H1 (cell line): ENCODE data around the gene RGS6. TPM values are rescaled to one million over a fixed set of nuclear protein-coding genes. Genes with fewer than 3 reads are reported as not detected.

Experiments
- CBX5 ChIP-seq: fragments of 300-800, 300-1000 bp; sonication (generic); IDR thresholded peaks from 2 replicates; pipeline ENCODE4 v1.7.1; 2016; ENCODE audit warnings: antibody characterized with exemption, low read length, low read depth
- CHD1 ChIP-seq: IDR thresholded peaks from 2 replicates; pipeline ENCODE4 v1.6.1; 2012; ENCODE audit warnings: low read depth, low read length, improper control_type of control experiment
- PHF8 ChIP-seq: fragments of 200-600 bp; sonication (generic); conservative IDR thresholded peaks from 2 replicates; pipeline ENCODE4 v1.7.1; 2012; ENCODE audit warnings: low read depth, mild to moderate bottlenecking, inconsistent platforms, low read length, moderate library complexity
- polyA plus RNA-seq, 7 experiments: library from polyadenylated mRNA; depleted of rRNA in 3 of 7; stranded (reverse) in 5 of 7; unstranded in 2 of 7; fragments of >200 nt in 5 of 7; fragments of 200-250 nt in 2 of 7; gene quantifications; 1 replicate in 5 of 7; 2 replicates in 1 of 7; 4 replicates in 1 of 7; pipeline versions ENCODE4 v1.2.1 to v1.2.3, GENCODE V29; 2011 to 2013; ENCODE audit warnings: missing spikeins in 2 of 7, mixed read lengths in 2 of 7
- total RNA-seq: library from RNA; stranded (reverse); fragmentation: NEBNext Ultra II Directional; extraction: Animal tissue kit (Norgen Biotek cat#: 25700); gene quantifications from 2 replicates; pipeline ENCODE4 v1.2.1, GENCODE V29; 2021
- TF ChIP-seq, protein P1 (sequence below): fragments of 300-600 bp; sonication (generic); IDR thresholded peaks from 2 replicates; pipeline ENCODE4 v1.7.1; 2012; ENCODE audit warnings: low read length, moderate library complexity, mild to moderate bottlenecking, inconsistent platforms; ENCODE audit not compliant: insufficient replicate concordance

The RGS6 gene
- total and polyA plus RNA-seq, 2 of the 8 experiments (the other 6 are each of a cell fraction or from before 2014, with no cell fraction given) = 0.26 to 1.1 TPM

DNA sequence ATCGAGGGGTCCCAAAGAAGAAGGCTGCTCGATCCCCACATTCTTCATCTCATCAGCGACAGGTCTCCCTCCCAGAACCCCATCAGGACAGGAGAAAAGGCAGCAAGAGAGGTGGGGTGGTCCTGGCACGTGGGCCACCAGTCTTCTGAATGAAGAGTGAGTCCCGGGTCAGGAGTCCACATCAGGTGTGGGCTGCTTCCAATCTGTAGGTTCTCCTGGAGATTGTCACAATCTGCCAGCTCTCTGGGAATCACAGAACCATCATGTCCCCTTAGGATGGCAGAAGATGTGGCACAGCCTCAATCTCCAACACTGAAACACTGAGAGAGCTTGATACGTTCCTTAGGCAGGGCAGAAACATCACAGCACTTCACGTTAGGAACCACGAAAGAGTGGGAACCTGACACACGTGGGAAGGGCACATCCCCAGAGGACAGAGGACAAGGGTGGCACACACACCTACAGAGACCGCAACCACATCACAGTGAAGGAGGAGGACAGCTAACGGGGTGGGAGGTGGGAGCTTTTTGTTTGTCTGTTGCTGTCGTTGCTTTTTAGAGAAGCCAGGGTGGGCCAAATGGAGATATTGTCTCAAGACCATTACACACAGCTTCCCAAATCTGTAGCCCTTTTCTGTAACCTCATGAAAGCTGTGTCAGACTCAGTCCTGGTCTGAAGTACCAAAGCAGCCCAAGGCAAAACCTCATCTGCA is 677.1 kb downstream of the RGS6 start (continued):
- TF ChIP-seq CHD1 (no peak), CBX5 (no peak), PHF8 (no peak)
- TF ChIP-seq, protein P1, sequence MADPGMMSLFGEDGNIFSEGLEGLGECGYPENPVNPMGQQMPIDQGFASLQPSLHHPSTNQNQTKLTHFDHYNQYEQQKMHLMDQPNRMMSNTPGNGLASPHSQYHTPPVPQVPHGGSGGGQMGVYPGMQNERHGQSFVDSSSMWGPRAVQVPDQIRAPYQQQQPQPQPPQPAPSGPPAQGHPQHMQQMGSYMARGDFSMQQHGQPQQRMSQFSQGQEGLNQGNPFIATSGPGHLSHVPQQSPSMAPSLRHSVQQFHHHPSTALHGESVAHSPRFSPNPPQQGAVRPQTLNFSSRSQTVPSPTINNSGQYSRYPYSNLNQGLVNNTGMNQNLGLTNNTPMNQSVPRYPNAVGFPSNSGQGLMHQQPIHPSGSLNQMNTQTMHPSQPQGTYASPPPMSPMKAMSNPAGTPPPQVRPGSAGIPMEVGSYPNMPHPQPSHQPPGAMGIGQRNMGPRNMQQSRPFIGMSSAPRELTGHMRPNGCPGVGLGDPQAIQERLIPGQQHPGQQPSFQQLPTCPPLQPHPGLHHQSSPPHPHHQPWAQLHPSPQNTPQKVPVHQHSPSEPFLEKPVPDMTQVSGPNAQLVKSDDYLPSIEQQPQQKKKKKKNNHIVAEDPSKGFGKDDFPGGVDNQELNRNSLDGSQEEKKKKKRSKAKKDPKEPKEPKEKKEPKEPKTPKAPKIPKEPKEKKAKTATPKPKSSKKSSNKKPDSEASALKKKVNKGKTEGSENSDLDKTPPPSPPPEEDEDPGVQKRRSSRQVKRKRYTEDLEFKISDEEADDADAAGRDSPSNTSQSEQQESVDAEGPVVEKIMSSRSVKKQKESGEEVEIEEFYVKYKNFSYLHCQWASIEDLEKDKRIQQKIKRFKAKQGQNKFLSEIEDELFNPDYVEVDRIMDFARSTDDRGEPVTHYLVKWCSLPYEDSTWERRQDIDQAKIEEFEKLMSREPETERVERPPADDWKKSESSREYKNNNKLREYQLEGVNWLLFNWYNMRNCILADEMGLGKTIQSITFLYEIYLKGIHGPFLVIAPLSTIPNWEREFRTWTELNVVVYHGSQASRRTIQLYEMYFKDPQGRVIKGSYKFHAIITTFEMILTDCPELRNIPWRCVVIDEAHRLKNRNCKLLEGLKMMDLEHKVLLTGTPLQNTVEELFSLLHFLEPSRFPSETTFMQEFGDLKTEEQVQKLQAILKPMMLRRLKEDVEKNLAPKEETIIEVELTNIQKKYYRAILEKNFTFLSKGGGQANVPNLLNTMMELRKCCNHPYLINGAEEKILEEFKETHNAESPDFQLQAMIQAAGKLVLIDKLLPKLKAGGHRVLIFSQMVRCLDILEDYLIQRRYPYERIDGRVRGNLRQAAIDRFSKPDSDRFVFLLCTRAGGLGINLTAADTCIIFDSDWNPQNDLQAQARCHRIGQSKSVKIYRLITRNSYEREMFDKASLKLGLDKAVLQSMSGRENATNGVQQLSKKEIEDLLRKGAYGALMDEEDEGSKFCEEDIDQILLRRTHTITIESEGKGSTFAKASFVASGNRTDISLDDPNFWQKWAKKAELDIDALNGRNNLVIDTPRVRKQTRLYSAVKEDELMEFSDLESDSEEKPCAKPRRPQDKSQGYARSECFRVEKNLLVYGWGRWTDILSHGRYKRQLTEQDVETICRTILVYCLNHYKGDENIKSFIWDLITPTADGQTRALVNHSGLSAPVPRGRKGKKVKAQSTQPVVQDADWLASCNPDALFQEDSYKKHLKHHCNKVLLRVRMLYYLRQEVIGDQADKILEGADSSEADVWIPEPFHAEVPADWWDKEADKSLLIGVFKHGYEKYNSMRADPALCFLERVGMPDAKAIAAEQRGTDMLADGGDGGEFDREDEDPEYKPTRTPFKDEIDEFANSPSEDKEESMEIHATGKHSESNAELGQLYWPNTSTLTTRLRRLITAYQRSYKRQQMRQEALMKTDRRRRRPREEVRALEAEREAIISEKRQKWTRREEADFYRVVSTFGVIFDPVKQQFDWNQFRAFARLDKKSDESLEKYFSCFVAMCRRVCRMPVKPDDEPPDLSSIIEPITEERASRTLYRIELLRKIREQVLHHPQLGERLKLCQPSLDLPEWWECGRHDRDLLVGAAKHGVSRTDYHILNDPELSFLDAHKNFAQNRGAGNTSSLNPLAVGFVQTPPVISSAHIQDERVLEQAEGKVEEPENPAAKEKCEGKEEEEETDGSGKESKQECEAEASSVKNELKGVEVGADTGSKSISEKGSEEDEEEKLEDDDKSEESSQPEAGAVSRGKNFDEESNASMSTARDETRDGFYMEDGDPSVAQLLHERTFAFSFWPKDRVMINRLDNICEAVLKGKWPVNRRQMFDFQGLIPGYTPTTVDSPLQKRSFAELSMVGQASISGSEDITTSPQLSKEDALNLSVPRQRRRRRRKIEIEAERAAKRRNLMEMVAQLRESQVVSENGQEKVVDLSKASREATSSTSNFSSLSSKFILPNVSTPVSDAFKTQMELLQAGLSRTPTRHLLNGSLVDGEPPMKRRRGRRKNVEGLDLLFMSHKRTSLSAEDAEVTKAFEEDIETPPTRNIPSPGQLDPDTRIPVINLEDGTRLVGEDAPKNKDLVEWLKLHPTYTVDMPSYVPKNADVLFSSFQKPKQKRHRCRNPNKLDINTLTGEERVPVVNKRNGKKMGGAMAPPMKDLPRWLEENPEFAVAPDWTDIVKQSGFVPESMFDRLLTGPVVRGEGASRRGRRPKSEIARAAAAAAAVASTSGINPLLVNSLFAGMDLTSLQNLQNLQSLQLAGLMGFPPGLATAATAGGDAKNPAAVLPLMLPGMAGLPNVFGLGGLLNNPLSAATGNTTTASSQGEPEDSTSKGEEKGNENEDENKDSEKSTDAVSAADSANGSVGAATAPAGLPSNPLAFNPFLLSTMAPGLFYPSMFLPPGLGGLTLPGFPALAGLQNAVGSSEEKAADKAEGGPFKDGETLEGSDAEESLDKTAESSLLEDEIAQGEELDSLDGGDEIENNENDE = no peak
